GM21723 (cell line): Measurements from ENCODE around the gene N4BP3.
"Not testable (repeated sequence)": the region's sequence is repeated elsewhere in the genome, so short reads cannot be mapped to it uniquely, and the experiment has no call there.

ENCODE experiments used
- ATAC-seq: cut with Tn5 transposase; IDR thresholded peaks from one replicate; pipeline ENCODE4 v1.9.1; 2021; ENCODE audit warnings: mild to moderate bottlenecking, moderate library complexity; ENCODE audit not compliant: unreplicated experiment

Gene N4BP3, protein sequence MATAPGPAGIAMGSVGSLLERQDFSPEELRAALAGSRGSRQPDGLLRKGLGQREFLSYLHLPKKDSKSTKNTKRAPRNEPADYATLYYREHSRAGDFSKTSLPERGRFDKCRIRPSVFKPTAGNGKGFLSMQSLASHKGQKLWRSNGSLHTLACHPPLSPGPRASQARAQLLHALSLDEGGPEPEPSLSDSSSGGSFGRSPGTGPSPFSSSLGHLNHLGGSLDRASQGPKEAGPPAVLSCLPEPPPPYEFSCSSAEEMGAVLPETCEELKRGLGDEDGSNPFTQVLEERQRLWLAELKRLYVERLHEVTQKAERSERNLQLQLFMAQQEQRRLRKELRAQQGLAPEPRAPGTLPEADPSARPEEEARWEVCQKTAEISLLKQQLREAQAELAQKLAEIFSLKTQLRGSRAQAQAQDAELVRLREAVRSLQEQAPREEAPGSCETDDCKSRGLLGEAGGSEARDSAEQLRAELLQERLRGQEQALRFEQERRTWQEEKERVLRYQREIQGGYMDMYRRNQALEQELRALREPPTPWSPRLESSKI

DNA sequence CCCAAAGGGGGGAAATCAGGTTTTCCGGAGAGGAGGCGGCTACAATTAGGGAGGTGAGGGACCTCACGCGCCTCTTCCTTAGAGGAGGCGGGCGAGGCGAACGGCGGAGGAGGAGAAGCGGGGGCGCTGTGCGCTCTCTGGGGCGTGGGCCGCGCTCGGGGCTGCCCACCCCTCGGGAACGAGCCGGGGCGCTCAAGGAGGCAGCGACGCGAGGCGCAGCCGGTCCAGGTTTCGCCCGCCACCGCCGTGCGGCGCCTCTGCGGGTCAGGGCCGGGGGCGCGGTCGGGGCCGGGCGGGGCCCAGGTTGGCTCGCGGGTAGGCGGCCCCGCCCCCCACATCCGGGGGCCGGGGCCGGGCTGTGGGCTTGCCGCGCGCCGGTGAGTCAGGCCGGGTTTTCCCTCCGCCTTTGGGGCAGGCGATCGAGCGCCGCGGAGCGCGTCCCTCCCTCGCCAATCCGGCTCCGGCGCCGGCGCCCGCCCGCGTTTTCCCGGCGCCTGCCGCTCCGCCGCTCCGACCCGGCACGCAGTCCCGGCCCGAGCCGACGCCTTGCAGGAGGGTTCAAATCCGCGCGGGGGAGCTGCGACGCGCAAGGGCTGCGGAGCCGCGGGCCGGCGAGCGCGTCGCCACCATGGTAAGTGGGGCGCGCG lies at the start of gene N4BP3:
TSS of gene N4BP3 (plus strand) at position 392 of the 647 bp plus-strand sequence. CDS start 6,052 bp downstream, outside the sequence.
- ATAC-seq: peak; percentile 55

DNA sequence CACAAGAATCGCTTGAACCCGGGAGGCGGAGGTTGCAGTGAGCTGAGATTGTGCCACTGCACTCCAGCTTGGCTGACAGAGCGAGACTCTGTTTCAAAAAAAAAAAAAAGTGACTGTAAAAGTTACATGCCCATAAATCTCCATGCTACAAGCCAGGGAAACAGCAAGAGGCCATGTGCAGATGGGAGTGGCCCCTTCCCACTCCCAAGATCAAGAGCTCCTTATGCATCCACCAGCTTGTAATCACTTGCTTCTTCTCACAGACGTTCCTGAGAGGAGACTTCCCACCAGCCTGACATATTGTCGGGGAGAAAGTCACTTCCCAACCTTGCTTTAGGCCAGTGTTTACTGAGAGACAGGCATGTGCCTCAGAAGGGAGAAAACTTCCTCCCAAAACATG lies 45.6 kb upstream of the N4BP3 start:
- no peak for ATAC-seq

DNA sequence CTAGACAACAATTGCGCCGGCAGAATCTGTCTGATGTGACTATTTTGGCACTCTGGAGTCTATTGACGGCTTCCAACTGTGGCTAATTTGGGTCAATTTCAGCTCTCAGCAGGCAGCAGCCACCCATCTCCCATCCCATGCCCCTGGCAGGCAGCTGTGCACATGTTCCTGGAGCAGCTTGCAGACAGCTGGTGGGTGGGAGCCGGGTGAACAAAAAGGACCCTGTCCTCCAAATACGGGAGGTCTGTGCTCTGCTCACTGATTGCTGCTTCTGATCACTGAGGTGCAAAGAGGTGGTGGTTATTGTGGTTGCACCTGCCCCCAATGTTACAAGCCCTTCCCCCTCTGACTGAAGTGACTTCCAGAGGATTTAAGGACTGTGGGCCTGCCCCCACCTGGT lies 45.0 kb upstream of the N4BP3 start:
- ATAC-seq: no peak

DNA sequence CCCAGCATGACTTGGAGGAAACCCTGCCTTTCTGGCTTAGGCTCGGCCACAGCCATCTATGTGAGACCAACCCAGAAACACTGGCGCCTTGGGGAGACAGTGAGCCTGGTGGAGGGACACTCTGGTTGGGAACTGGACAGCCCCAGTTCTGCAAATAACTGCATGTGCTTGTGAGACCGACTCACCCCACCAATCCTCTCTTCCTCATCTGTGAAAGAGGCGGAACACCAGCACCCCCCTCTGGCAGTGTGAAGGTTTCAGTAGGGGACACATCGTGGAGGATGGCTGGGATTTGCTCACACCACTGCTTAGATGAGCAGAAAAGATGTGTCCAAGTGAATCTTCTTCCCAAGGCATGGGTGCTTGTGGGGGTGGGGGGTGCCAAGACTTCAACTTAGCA lies 43.4 kb upstream of the N4BP3 start:
- ATAC-seq: no peak

DNA sequence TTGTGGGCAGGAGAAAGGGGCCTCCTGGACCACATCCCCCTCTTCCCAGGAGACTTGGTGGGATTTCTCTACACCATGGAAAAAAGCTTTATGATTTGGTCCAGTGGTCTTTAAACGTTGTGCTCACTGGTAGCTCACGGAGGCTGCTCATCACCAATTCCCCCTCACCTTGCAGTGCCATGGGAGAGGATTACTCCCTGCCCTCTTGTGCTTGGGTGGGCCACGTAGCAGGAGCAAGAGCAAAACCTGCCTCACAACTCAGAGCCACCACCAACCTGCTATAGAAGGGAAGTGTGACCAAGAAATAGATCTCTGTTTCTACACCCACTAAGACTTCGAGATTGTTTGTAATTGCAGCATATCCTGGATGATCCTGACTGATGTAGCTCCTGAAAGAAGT lies 42.2 kb upstream of the N4BP3 start:
- ATAC-seq: no peak

DNA sequence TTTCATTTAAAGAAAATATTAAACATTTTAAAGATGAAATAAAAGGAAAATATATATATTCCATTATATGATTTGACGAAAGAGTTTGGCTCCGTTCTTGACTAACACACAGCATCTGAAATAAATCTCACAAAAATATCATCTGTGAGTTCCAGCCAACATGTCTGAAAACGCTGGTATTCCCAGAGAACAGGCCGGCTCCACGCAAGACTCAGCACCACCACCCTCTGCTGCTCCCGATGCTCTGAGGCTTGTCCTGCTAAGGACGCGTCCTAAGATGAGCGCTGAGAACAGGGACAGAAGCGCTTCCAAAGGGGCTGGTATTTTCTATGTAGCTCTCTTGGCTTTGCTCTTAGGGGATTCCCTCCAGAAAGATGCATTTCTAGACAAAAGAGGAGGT lies 40.6 kb upstream of the N4BP3 start:
- ATAC-seq: no peak

DNA sequence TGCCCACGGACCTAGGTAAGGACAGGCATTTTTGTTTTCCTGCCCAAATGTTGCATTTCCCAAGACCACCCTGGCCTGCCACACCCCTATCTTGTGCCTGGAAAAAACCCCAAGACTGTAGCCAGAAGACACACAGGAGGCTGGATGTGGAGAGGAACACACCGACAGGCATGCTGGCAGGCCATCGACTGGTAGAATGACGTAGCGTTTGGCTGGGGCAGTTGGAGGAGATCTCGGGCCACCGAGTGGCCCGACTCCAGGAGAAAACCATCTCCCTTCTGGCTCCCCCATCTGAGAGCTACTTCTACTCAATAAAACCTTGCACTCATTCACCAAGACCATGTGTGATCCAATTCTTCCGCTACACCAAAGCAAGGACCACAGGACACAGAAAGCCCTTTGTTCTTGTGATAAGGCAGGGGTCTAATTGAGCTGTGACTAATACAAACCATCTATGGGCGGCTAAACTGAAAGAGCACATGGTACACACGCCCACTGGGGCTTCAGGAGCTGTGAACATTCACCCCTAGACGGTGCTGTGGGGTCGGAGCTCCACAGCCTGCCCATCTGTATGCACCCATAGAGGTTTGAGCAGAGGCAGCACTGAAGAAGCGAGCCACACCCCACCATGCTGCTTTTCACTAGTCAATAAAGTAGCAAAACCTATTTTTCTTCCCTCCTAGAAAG lies 38.9 kb upstream of the N4BP3 start:
- no peak for ATAC-seq

DNA sequence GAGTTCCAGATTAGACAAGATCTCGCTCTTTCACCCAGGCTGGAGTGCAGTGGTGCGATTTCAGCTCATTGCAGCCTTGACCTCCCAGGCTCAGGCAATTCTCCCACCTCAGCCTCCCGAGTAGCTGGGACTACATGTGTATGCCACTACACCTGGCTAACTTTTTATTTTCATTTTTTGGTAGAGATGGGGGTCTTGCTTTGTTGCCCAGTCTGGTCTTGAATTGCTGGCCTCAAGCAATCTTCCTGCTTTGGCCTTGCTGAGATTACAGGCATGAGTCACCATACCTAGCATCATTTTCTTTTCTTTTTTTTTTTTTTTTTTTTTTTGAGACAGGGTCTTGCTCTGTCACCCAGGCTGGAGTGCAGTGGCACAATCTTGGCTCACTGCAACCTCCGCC lies 36.4 kb upstream of the N4BP3 start:
- ATAC-seq: not testable (repeated sequence)

DNA sequence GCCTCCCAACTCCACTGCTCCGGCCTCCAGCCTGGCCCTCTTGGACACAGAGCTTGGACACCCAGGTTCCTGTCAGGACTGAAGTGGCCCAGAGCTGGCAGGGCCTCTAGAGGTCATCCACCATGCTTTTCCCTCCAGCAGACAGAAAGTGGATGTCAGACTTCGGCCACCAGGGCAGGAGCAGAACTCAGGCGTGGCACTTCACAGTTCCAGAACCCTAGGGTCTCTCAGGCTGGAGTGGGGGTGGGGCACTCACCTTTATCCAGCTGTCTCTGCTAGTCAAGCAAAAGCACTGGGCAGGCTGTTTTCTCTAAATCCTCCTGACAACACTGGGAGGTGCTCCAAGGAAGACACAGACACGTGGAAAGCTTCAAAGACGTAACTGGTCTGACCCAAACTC lies 35.6 kb upstream of the N4BP3 start:
- ATAC-seq: no peak

DNA sequence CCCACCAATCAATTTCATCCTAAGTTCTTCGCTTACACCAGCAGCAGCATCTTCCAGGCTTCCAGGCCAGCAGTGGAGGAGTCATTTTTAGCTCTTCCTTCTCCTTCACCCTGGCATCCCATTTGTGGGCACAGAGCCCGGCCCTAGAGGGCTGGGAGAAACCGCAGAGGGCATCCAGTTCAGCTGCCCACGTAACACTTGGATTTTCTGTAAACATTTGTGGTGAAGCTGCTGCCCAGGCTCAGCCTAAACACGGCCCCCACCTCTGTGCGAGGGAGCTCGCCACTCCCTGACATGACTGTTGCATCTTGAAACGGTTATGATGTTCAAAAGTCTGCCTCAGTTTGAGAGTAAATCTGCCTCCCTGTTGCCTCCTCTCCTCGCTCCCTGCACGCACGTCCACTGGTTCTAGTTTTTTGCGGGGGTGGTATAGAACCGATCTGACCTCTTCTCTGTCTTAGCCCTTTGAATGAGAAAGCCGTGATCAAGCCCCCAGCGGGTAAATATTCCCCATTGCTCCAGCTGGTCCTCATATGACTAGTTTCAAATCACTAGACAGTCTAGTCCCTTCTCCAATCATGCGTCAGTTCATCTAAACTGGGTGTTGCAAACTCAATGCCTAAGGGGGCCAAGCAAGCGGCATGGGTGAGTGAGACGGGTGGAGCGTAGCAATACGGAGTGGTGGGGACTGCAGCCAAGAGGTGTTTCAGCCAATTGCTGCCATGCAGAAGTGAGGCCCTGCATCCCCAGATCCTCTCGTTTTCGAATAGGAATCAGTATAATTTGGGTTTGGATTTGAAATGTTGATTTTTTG lies 34.9 kb upstream of the N4BP3 start:
- ATAC-seq: no peak

DNA sequence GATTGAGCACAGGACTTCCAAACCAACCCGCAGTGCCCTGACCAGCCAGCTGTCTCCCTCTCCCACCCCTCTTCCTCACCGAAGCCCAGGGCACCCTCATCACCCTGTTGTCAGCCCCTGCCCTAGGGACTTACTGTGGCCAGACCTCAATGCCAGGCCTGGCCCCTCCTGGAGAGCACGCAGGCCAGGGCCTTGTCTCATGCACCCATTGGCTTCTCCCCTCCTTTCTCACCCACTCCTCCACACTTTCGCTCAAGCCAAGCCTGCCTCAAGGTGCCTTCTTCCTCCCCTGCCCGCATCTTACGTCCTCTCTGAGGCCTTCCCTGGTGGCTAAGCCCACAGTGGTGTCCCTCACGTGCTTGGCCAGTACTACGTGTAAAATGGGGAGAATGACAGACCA lies 33.3 kb upstream of the N4BP3 start:
- ATAC-seq: no peak

DNA sequence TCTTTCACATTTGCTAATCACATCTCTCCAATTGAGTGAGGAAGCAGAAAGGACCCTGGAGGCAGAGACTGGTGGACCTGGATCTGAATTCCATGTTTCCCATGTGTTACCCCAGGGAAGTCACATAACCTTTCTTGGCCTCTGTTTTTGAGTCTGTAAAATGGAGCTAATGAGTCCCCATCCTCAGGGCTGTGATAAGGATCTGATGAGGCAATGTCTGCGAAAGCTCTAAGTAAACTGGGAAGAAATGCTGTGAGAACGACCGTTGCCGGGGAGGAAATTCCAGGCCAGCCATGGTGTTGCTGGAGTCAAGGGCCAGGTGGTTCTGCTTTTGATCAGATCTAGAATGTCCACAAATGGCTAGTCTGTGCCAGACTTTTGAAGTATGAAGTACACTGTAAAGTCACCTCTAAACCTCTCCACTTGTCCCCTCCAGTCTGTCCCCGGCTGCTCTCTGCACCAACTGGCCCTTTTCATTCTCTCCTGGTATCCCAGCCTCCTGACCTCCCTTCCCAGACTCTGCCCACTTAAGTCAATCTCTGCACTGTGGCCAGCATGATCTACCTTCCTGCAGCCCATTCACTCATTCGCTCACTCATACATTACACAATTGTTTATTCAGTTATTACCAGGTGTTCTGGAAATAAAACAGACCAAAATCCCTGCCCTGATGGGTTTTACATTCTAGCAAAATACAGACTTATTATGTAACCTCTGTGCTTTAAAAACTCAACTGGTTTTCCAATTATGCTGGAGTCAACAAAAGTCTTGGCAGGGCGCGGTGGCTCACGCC lies 32.5 kb upstream of the N4BP3 start:
- no peak for ATAC-seq

DNA sequence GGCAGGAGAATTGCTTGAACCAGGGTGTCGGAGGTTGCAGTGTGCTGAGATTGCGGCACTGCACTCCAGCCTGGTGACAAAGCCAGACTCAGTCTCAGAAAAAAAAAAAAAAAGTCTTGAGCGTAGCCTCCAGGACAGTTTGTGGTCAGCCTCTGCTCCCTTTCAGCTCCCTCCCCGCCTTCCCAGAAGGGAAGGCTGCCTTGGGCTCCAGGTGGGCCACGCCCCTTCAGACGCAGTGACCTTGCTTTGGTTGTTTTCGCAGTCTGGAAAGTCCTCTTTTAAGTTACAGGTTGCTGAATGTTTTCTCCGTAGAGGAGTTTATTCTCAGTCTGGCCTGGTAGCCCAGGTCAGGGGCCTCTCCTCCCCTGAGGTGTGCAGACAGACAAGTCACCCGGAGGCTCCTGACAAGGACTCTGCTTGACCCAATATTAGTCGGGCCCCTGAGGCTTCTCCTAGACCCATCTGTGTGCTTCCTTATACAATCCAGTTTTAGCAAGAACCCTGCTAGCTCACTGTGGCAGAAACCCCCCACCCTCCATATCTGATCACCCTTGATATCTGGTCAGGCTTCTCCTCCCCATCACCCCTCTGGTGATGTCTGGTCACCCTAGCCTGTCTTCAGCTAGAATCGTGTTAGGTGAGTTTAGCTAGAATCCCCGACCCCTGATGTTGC lies 31.6 kb upstream of the N4BP3 start:
- ATAC-seq: no peak

DNA sequence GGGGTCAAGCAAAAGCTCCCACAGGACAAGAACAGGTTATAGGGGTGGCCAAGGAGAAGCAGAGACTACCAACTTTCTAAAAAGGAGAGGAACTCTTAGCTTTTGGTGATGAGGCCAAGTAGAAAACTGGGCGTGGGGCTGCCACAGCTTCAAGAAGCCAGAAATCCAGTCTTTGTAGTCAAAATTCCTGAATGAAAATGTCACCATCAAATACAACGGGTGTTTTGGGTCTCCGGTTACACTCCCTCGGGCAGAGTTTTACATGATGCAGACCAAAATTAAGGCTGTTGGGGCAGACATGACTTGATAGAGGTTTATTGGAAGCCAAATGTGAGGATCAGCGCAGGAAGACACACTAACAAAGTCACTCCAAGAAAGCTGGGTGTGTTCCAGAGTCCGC lies 29.4 kb upstream of the N4BP3 start:
- ATAC-seq: no peak

DNA sequence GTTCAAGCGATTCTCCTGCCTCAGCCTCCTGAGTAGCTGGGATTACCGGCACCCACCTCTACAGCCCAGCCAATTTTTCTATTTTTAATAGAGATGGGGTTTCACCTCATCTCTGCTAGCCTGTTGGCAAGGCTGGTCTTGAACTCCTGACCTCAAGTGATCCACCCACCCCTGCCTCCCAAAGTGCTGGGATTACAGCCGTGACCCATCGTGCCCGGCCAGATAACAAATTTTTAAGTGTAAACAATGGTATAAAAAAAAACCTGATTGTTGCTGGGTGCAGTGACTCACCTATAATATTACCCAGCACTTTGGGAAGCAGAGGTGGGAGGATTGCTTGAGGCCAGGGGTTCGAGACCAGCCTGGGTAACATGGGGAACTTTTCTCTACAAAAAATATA lies 28.0 kb upstream of the N4BP3 start:
- ATAC-seq: no peak

DNA sequence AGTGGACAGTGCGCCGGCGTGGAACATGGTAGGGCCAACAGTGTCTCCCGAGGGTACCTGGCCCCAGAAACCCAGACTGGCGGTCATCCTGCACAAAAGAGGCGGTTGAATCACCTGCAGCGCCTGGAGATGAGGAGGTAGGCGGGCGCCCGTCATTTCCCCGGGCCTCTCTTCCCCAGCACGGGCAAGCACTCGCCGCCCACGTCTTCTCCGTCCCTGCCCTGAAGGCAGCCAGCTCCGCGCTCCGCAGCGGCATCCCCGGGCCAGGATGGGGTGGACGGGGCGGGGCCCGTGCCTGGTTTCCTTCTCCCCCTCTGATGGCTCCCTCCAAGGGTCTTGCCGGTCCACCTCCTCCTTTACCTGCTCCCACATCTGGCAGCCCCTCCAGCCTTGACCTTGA lies 27.1 kb upstream of the N4BP3 start:
- ATAC-seq: no peak

DNA sequence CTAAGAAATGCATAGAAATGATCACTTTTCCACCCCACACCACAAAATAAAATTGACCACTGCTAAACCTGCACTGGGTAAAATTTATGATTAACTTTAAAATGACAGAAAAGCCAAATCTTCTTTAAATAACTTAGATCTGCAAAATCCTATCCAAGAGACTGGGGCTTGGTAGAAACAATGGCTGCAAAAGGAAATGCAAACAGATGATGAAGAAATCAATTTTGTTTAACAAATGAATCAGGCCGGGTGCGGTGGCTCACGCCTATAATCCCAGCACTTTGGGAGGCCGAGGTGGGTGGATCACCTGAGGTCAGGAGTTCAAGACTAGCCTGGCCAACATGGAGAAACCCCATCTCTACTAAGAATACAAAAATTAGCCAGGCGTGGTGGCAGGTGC lies 26.1 kb upstream of the N4BP3 start:
- not testable (repeated sequence) for ATAC-seq

DNA sequence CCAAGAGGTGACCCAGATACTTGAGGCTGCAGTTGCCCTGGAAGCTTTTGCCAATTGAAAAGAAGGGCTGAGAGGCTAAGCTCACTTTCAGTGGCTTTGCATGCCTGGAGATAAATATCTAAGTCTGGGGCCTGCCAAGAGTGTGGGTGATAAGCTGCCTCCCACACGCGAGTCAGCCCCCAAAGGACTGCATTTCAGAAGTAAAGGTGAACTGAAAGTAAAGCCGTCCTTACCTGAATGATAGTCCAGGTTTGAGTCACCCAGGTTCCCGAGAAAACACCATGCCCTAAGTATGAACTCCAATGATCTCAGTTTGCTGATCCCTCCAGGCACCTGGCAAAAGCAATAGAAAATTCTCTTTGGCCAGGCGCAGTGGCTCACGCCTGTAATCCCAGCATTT lies 22.5 kb upstream of the N4BP3 start:
- ATAC-seq: no peak

DNA sequence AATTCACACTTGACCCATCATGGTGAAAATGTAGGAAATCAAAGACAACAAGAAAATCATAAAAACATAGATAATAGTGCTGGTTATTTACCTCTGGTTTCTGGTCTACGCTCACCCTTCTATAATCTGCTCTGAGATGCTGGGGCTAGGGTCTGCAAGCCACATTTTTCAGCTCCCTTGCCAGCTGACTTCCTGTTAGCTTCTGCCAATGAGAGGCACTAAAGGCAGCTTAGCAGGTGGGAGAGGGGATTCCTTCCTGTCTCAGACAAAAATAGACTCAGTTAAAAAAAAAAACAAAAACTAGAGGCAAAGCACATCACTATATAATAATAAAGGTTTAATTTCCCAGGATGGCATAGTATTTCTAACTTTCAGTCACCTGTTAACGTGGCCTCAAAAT lies 20.2 kb upstream of the N4BP3 start:
- no peak for ATAC-seq

DNA sequence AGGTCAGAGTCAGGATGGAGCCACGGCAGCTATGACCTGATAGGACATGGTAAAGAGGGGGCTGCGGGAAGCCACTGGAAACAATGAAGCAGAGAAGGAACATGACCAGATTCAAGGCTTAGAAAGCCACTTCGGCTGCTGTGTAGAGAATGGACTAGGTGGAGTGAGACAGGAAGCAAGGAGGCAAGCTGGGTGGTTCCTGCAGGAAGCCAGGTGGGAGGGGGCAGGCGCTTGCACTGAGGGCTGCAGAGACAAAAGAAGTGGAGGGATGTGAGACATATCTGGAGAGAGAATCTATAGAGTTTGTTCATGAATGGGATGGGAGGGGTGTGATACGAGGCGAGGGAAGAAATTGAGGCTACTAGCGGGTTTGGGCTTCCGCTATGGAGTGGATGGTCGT lies 19.0 kb upstream of the N4BP3 start:
- ATAC-seq: no peak
